ENCODE measurements around the gene PLCL1.

DNA sequence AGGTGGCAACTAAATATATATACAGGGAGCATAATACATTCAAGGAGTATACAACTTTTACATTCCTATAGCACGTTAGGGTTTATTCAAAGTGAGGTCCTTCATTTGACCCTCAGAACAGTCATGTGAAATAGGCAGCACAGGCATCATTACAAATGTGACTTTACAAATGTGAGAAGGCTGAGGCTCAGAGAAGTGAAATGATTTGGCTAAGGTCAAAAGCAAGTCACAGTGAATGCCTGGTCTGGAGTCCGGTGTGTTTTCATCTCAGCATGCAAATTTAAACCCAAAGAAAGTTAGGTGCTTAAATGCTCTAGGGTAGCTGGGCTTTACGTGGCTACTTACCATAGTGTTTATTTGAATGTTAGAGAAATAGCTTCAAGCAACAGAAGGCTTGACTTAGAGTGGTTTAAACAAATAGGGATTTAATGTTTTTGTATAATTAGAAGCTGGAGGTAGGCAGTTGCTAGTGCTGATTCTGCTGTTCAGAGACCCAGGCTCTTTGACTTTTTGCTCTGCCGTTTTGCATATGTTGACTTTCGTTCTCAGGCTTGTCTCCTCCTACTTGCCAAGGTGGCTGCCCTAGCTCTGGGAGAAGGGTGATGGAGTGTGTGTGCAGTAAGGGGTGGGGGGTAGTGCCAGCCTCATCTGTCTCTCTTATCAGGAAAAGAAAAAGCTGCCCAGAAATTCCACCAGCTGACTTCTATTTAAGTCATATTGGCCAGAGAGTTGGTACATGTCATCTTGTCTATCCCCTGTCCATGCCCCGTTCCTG lies 89.2 kb downstream of the PLCL1 start:
- TF ChIP-seq, protein P1, sequence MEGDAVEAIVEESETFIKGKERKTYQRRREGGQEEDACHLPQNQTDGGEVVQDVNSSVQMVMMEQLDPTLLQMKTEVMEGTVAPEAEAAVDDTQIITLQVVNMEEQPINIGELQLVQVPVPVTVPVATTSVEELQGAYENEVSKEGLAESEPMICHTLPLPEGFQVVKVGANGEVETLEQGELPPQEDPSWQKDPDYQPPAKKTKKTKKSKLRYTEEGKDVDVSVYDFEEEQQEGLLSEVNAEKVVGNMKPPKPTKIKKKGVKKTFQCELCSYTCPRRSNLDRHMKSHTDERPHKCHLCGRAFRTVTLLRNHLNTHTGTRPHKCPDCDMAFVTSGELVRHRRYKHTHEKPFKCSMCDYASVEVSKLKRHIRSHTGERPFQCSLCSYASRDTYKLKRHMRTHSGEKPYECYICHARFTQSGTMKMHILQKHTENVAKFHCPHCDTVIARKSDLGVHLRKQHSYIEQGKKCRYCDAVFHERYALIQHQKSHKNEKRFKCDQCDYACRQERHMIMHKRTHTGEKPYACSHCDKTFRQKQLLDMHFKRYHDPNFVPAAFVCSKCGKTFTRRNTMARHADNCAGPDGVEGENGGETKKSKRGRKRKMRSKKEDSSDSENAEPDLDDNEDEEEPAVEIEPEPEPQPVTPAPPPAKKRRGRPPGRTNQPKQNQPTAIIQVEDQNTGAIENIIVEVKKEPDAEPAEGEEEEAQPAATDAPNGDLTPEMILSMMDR (IDR thresholded peaks at IDR 0.05): no peak
- TF ChIP-seq TAF1 (IDR thresholded peaks at IDR 0.05; ENCODE audit: borderline replicate concordance, low read depth, low read length): no peak
- no peak for TF ChIP-seq EP300 (IDR thresholded peaks at IDR 0.05; ENCODE audit: borderline replicate concordance in 1 of 2, low read depth in 1 of 2, low read length in 1 of 2)
- no peak for TF ChIP-seq MAX (IDR thresholded peaks at IDR 0.05; ENCODE audit: low read depth)
- TF ChIP-seq POLR2AphosphoS5 (IDR thresholded peaks at IDR 0.05; ENCODE audit: low read depth, low read length): no peak
- TF ChIP-seq ELF1 (IDR thresholded peaks at IDR 0.05): no peak

Data from SK-N-SH (cell line).